CD4-positive, alpha-beta memory T cell (primary cell): Measurements from ENCODE around the gene SORT1. TPM values are rescaled to one million over a fixed set of nuclear protein-coding genes. Genes with fewer than 3 reads are reported as not detected.

Experiments
- CTCF ChIA-PET: fragments of 350-600 bp; sonication (Branson Sonifier 250); formaldehyde crosslinking; loops from one replicate; lab custom pipeline; 2021; ENCODE audit warnings: inconsistent platforms; ENCODE audit not compliant: partially characterized antibody; lab: Charles Lee
- POLR2A ChIA-PET: fragments of 350-600 bp; sonication (Branson Sonifier 250); formaldehyde crosslinking; loops from one replicate; lab custom pipeline; 2021; ENCODE audit not compliant: partially characterized antibody; lab: Charles Lee
- DNase-seq, 5 donors: peaks; one replicate each; pipeline versions ENCODE4 v3.0.0 to v3.0.0-alpha.2; 2020 to 2022; ENCODE audit warnings: mixed read lengths in 1 of 5
- H3K27ac ChIP-seq: one replicate; pipeline ENCODE4 v1.7.0; 2013; ENCODE audit warnings: low read depth, low read length
- H3K27me3 ChIP-seq: 2 replicates; pipeline ENCODE4 v1.7.0; 2013; ENCODE audit warnings: mild to moderate bottlenecking, low read length, moderate library complexity; ENCODE audit not compliant: insufficient read depth
- H3K36me3 ChIP-seq: 2 replicates; pipeline ENCODE4 v1.7.0; 2013; ENCODE audit warnings: mild to moderate bottlenecking, low read length, moderate library complexity; ENCODE audit not compliant: insufficient read depth
- H3K4me1 ChIP-seq: 2 replicates; pipeline ENCODE4 v1.7.0; 2013; ENCODE audit warnings: mild to moderate bottlenecking, low read length, moderate library complexity; ENCODE audit not compliant: insufficient read depth
- H3K4me3 ChIP-seq, 2 donors: one replicate each; pipeline ENCODE4 v1.7.0; 2013; ENCODE audit warnings: low read length in 2 of 2, mild to moderate bottlenecking in 1 of 2
- H3K9me3 ChIP-seq, 2 donors: one replicate each; pipeline ENCODE4 v1.7.0; 2013; ENCODE audit warnings: low read length in 2 of 2, control low read depth in 1 of 2; ENCODE audit not compliant: control insufficient read depth in 1 of 2
- H3K27ac Mint-ChIP-seq, 7 donors: one replicate each; pipeline ENCODE4 v1.8.0; 2020 to 2021; ENCODE audit warnings: mixed read lengths in 7 of 7, mild to moderate bottlenecking in 6 of 7, inconsistent platforms in 3 of 7, moderate library complexity in 3 of 7
- H3K27me3 Mint-ChIP-seq, 2 donors: one replicate each; pipeline ENCODE4 v1.8.0; 2020 to 2021; ENCODE audit warnings: mixed read lengths in 2 of 2
- H3K36me3 Mint-ChIP-seq, 2 donors: one replicate each; pipeline ENCODE4 v1.8.0; 2020 to 2021; ENCODE audit warnings: mixed read lengths in 2 of 2, inconsistent platforms in 1 of 2, mild to moderate bottlenecking in 1 of 2
- H3K4me1 Mint-ChIP-seq, 4 donors: one replicate each; pipeline ENCODE4 v1.8.0; 2020 to 2021; ENCODE audit warnings: mixed read lengths in 4 of 4, mild to moderate bottlenecking in 1 of 4
- H3K4me3 Mint-ChIP-seq, 8 donors: one replicate each; pipeline ENCODE4 v1.8.0; 2020 to 2021; ENCODE audit warnings: mixed read lengths in 8 of 8, mild to moderate bottlenecking in 7 of 8, moderate library complexity in 6 of 8, inconsistent platforms in 3 of 8
- H3K9me3 Mint-ChIP-seq, 8 donors: one replicate each; pipeline ENCODE4 v1.8.0; 2020 to 2021; ENCODE audit warnings: mixed read lengths in 8 of 8, mild to moderate bottlenecking in 5 of 8, inconsistent platforms in 3 of 8, moderate library complexity in 1 of 8
- intact Hi-C: fragments of 100-400 bp; cut with micrococcal nuclease; formaldehyde crosslinking; loops from one replicate; pipeline ENCODE4 v1.15.1; 2023
- polyA plus RNA-seq, 2 donors: library from polyadenylated mRNA; unstranded; fragments of 300-500 nt; fragmentation: Illumina TruSeq; gene quantifications; one replicate each; pipeline ENCODE4 v1.2.3, GENCODE V29; 2021
- total RNA-seq, 2 experiments: library from RNA; stranded (reverse); gene quantifications; one replicate each; pipeline ENCODE4 v1.2.3, GENCODE V29; 2021

The SORT1 gene
- total and polyA plus RNA-seq, 4 experiments from 2014 or later, result 0.69 to 0.93 TPM; not detected in 2

GRCh38 chr1:109269981-109270622, 127.6 kb downstream of the SORT1 start:
- H3K36me3 Mint-ChIP-seq, result no peaks in the 10 kb centered on the region
- POLR2A ChIA-PET, result no interaction called here
- Histone ChIP-seq H3K27ac (no peak overlapping the region), H3K4me3 (no peak overlapping the region), H3K9me3 (no peaks in the 10 kb centered on the region), H3K36me3 (no peaks in the 10 kb centered on the region), H3K27me3 (no peaks in the 10 kb centered on the region), H3K4me1 (no peaks in the 10 kb centered on the region)
- no peaks in the 10 kb centered on the region for H3K27me3 Mint-ChIP-seq
- peaks cover 0 to 2% (median 0%) of the 10 kb centered on the region in 4 donors for H3K4me1 Mint-ChIP-seq
- no peak for DNase-seq
- intact Hi-C loops, result no loop called here
- peak overlapping the region in 1 of 7 donors; percentile 6 for H3K27ac Mint-ChIP-seq
- CTCF ChIA-PET, result no interaction called here
- H3K9me3 Mint-ChIP-seq, result no peaks in the 10 kb centered on the region
- H3K4me3 Mint-ChIP-seq, result no peak overlapping the region

GRCh38 chr1:109269212-109269980, 128.3 kb downstream of the SORT1 start:
- H3K27ac Mint-ChIP-seq, result no peak overlapping the region

DNA sequence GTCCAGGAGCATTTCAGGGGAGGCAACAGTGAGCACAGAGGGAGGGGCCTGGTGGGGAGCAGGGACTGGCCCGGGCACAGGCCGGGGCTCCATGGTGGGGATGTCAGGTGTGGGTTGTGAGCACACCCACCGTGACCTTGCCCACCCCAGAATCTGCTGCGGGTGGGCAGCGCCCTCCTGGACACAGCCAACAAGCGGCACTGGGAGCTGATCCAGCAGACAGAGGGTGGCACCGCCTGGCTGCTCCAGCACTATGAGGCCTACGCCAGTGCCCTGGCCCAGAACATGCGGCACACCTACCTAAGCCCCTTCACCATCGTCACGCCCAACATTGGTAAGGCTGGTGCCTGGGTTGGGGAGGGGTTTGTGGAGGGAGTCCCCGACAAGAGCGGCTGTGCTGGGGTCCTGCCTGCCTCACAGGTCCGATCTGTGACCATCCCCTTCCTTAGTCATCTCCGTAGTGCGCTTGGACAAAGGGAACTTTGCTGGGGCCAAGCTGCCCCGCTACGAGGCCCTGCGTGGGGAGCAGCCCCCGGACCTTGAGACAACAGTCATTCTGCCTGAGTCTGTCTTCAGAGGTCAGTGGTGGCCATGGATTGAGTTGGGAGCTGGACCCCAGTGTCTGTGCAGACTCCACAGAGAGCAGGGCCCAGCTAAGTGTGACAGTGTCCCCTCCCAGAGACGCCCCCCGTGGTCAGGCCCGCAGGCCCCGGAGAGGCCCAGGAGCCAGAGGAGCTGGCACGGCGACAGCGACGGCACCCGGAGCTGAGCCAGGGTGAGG, 129.1 kb downstream of the SORT1 start:
- Histone ChIP-seq H3K4me1 (no peaks in the 10 kb centered on the region), H3K27ac (no peak overlapping the region), H3K4me3 (no peak overlapping the region), H3K27me3 (no peaks in the 10 kb centered on the region), H3K9me3 (no peaks in the 10 kb centered on the region), H3K36me3 (no peaks in the 10 kb centered on the region)
- H3K27me3 Mint-ChIP-seq, result no peaks in the 10 kb centered on the region
- no peaks in the 10 kb centered on the region for H3K36me3 Mint-ChIP-seq
- ChIA-PET POLR2A (no interaction called here), CTCF (interaction anchor here (0.8 to 1.6 kb wide), 3 partner anchors 10 to 264 kb away, joined by 3 to 7 read pairs (median 4); no protein-coding TSS in a partner anchor)
- no peak for DNase-seq
- H3K9me3 Mint-ChIP-seq, result no peaks in the 10 kb centered on the region
- no peak overlapping the region for H3K27ac Mint-ChIP-seq
- intact Hi-C loops, result no loop called here
- peaks cover 0 to 2% (median under 1%) of the 10 kb centered on the region in 4 donors for H3K4me1 Mint-ChIP-seq
- H3K4me3 Mint-ChIP-seq, result no peak overlapping the region

More at GRCh38 chr1:109269212-109269980, 128.3 kb downstream of the SORT1 start:
- CTCF ChIA-PET, result interaction anchor here (0.8 to 1.1 kb wide), 2 partner anchors 220 to 263 kb away, joined by 3 to 4 read pairs; no protein-coding TSS in a partner anchor
- Mint-ChIP-seq H3K4me1 (peaks cover 0 to 2% (median 0%) of the 10 kb centered on the region in 4 donors), H3K9me3 (no peaks in the 10 kb centered on the region), H3K27me3 (no peaks in the 10 kb centered on the region), H3K36me3 (no peaks in the 10 kb centered on the region), H3K4me3 (no peak overlapping the region)
- Histone ChIP-seq H3K27ac (no peak overlapping the region), H3K27me3 (no peaks in the 10 kb centered on the region), H3K36me3 (no peaks in the 10 kb centered on the region), H3K4me1 (no peaks in the 10 kb centered on the region), H3K4me3 (no peak overlapping the region), H3K9me3 (no peaks in the 10 kb centered on the region)
- intact Hi-C loops, result no loop called here
- POLR2A ChIA-PET, result no interaction called here
- no peak for DNase-seq

GRCh38 chr1:109267743-109268300, 129.9 kb downstream of the SORT1 start:
- H3K9me3 Mint-ChIP-seq, result no peaks in the 10 kb centered on the region
- intact Hi-C loops, result no loop called here
- POLR2A ChIA-PET, result no interaction called here
- no peaks in the 10 kb centered on the region for H3K4me1 ChIP-seq
- no peak overlapping the region for H3K4me3 ChIP-seq
- H3K36me3 ChIP-seq, result no peaks in the 10 kb centered on the region
- CTCF ChIA-PET, result interaction anchor here (1.6 kb wide), 1 partner anchor 11 kb away, joined by 7 read pairs; no protein-coding TSS in a partner anchor
- H3K9me3 ChIP-seq, result no peaks in the 10 kb centered on the region
- no peak for DNase-seq
- H3K4me3 Mint-ChIP-seq, result no peak overlapping the region
- H3K36me3 Mint-ChIP-seq, result no peaks in the 10 kb centered on the region
- H3K27me3 ChIP-seq, result no peaks in the 10 kb centered on the region
- H3K4me1 Mint-ChIP-seq, result peaks cover 0 to 4% (median 2%) of the 10 kb centered on the region in 4 donors
- no peak overlapping the region for H3K27ac ChIP-seq
- H3K27me3 Mint-ChIP-seq, result peaks cover 0 to 2% of the 10 kb centered on the region in 2 donors
- H3K27ac Mint-ChIP-seq, result no peak overlapping the region

DNA sequence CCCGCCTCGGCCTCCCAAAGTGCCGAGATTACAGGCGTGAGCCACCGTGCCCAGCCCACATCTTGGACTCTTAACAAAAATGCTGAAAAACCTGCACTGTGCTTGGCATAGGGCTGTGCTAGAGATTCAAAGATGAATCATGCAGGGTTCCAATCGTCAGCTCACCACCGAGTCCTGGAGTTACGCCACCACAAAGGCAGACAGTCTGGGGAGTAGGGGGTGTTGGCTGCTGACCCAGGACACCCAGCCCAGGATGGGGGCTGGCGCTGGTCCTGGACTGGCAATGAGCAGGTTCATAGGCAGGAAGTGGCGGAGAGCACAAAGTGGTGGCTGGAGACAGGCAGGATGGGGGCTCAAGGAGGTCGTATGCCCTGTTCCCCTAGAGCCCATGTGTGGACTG, 130.8 kb downstream of the SORT1 start:
- H3K36me3 ChIP-seq, result no peaks in the 10 kb centered on the region
- no peaks in the 10 kb centered on the region for H3K9me3 Mint-ChIP-seq
- ChIA-PET POLR2A (no interaction called here), CTCF (interaction anchor here (1.1 to 5.0 kb wide), 3 partner anchors 12 to 265 kb away, joined by 3 to 41 read pairs (median 7); partner anchors contain the start of gene SORT1)
- intact Hi-C loops, result no loop called here
- no peaks in the 10 kb centered on the region for H3K27me3 ChIP-seq
- no peak for DNase-seq
- no peaks in the 10 kb centered on the region for H3K9me3 ChIP-seq
- H3K36me3 Mint-ChIP-seq, result no peaks in the 10 kb centered on the region
- H3K27ac Mint-ChIP-seq, result no peak overlapping the region
- no peak overlapping the region for H3K4me3 ChIP-seq
- H3K4me1 Mint-ChIP-seq, result peaks cover 0 to 4% (median 2%) of the 10 kb centered on the region in 4 donors
- H3K27me3 Mint-ChIP-seq, result peaks cover 0 to 2% of the 10 kb centered on the region in 2 donors
- no peaks in the 10 kb centered on the region for H3K4me1 ChIP-seq
- no peak overlapping the region for H3K27ac ChIP-seq
- no peak overlapping the region for H3K4me3 Mint-ChIP-seq

GRCh38 chr1:109265741-109266330, 131.9 kb downstream of the SORT1 start:
- intact Hi-C loops, result no loop called here
- H3K9me3 ChIP-seq, result no peaks in the 10 kb centered on the region
- no peak overlapping the region for H3K27ac ChIP-seq
- CTCF ChIA-PET, result interaction anchor here (0.7 to 5.0 kb wide), 6 partner anchors 14 to 267 kb away, joined by 3 to 45 read pairs (median 4); partner anchors contain the start of gene SORT1
- Mint-ChIP-seq H3K27ac (no peak overlapping the region), H3K9me3 (no peaks in the 10 kb centered on the region), H3K36me3 (no peaks in the 10 kb centered on the region), H3K27me3 (peaks cover 0 to 2% of the 10 kb centered on the region in 2 donors), H3K4me1 (peaks cover 0 to 4% (median 2%) of the 10 kb centered on the region in 4 donors), H3K4me3 (no peak overlapping the region)
- POLR2A ChIA-PET, result no interaction called here
- H3K4me1 ChIP-seq, result no peaks in the 10 kb centered on the region
- H3K27me3 ChIP-seq, result no peaks in the 10 kb centered on the region
- H3K36me3 ChIP-seq, result no peaks in the 10 kb centered on the region
- no peak overlapping the region for H3K4me3 ChIP-seq
- DNase-seq, result peak in 1 of 5 donors; percentile 18
